Uterus (tissue), 4 donors: ENCODE results near the gene LRIG2. TPM values are rescaled to one million over a fixed set of nuclear protein-coding genes. Genes with fewer than 3 reads are reported as not detected.

Source experiments
- DNase-seq, 2 donors: peaks; one replicate each; pipeline ENCODE4 v3.0.0-alpha.2; 2019 to 2020
- H3K27ac ChIP-seq, 2 donors: fragments of 200-600 bp; sonication (generic); 1 replicate in 1 of 2; 2 replicates in 1 of 2; pipeline ENCODE4 v1.5.1; 2016 to 2018
- H3K27me3 ChIP-seq, 2 donors: fragments of 200-600 bp; sonication (generic); one replicate each; pipeline ENCODE4 v1.5.1; 2018 to 2019; ENCODE audit warnings: control low read depth in 1 of 2
- H3K36me3 ChIP-seq, 2 donors: fragments of 200-600 bp; sonication (generic); one replicate each; pipeline ENCODE4 v1.5.1; 2019; ENCODE audit warnings: control low read depth in 1 of 2
- H3K4me1 ChIP-seq, 2 donors: fragments of 200-600 bp; sonication (generic); one replicate each; pipeline ENCODE4 v1.5.1; 2018 to 2019; ENCODE audit warnings: control low read depth in 1 of 2
- H3K4me3 ChIP-seq, 2 donors: fragments of 200-600 bp; sonication (generic); 1 replicate in 1 of 2; 2 replicates in 1 of 2; pipeline ENCODE4 v1.5.1; 2018 to 2019; ENCODE audit warnings: mild to moderate bottlenecking in 1 of 2
- H3K9me3 ChIP-seq, 2 donors: fragments of 200-600 bp; sonication (generic); one replicate each; pipeline ENCODE4 v1.5.1; 2019; ENCODE audit warnings: control low read depth in 1 of 2
- CTCF ChIP-seq, 4 experiments: fragments of 200-600 bp in 2 of 4; fragments of 450-650 bp in 2 of 4; sonication (generic) in 2 of 4; IDR thresholded peaks; one replicate each; pipeline ENCODE4 v1.5.1; 2016 to 2019; ENCODE audit warnings: antibody characterized with exemption in 4 of 4, mild to moderate bottlenecking in 2 of 4, moderate library complexity in 1 of 4
- POLR2A ChIP-seq, 2 donors: fragments of 450-650 bp; IDR thresholded peaks; one replicate each; pipeline ENCODE4 v1.6.1; 2016; ENCODE audit warnings: antibody characterized with exemption in 2 of 2, mild to moderate bottlenecking in 1 of 2, moderate library complexity in 1 of 2
- intact Hi-C: fragments of 100-400 bp; cut with DNase I; formaldehyde crosslinking; loops from one replicate; pipeline ENCODE4 v1.15.1; 2023; ENCODE audit warnings: low total_unique reads
- total RNA-seq, 4 donors: library from RNA; depleted of rRNA in 3 of 4; stranded (reverse); fragments of >200 nt in 3 of 4; gene quantifications; one replicate each; pipeline versions ENCODE4 v1.1.0 to v1.2.4, GENCODE V29; 2014 to 2023
- donor health status: DM: yes; HTN: yes; CAD: no.

Gene LRIG2
- total RNA-seq, 4 donors from 2014 or later: 7.2 to 55.8 (median 26.5) TPM

- intact Hi-C loops: no loop called here
- TF ChIP-seq CTCF (IDR thresholded peaks at IDR 0.05) (no peak), POLR2A (IDR thresholded peaks at IDR 0.05) (no peak)
- no peak for DNase-seq
- no peak overlapping the region for H3K4me3 ChIP-seq
- H3K27ac ChIP-seq: no peak overlapping the region
- no peaks in the 10 kb centered on the region for H3K36me3 ChIP-seq
- no peaks in the 10 kb centered on the region for H3K27me3 ChIP-seq
- no peaks in the 10 kb centered on the region for H3K9me3 ChIP-seq
- no peaks in the 10 kb centered on the region for H3K4me1 ChIP-seq
Observed at GRCh38 chr1:113136476-113136875, 63.5 kb downstream of the LRIG2 start.

- no peak for DNase-seq
- no peak overlapping the region for H3K4me3 ChIP-seq
- H3K9me3 ChIP-seq: no peaks in the 10 kb centered on the region
- H3K4me1 ChIP-seq: no peaks in the 10 kb centered on the region
- intact Hi-C loops: no loop called here
- no peaks in the 10 kb centered on the region for H3K36me3 ChIP-seq
- TF ChIP-seq POLR2A (IDR thresholded peaks at IDR 0.05) (no peak), CTCF (IDR thresholded peaks at IDR 0.05) (no peak)
- H3K27me3 ChIP-seq: no peaks in the 10 kb centered on the region
- no peak overlapping the region for H3K27ac ChIP-seq
Observed at GRCh38 chr1:113137563-113137962, 64.6 kb downstream of the LRIG2 start.

- H3K4me1 ChIP-seq: no peaks in the 10 kb centered on the region
- TF ChIP-seq CTCF (IDR thresholded peaks at IDR 0.05) (no peak), POLR2A (IDR thresholded peaks at IDR 0.05) (no peak)
- no peak overlapping the region for H3K27ac ChIP-seq
- no peaks in the 10 kb centered on the region for H3K27me3 ChIP-seq
- H3K9me3 ChIP-seq: no peaks in the 10 kb centered on the region
- H3K36me3 ChIP-seq: no peaks in the 10 kb centered on the region
- no peak overlapping the region for H3K4me3 ChIP-seq
- no peak for DNase-seq
- intact Hi-C loops: no loop called here
Observed at GRCh38 chr1:113138778-113139177, 65.8 kb downstream of the LRIG2 start.

GRCh38 chr1:113140176-113140575 is 67.2 kb downstream of the LRIG2 start:
- Histone ChIP-seq H3K9me3 (no peaks in the 10 kb centered on the region), H3K4me3 (no peak overlapping the region), H3K4me1 (no peaks in the 10 kb centered on the region), H3K27me3 (no peaks in the 10 kb centered on the region), H3K27ac (no peak overlapping the region), H3K36me3 (no peaks in the 10 kb centered on the region)
- no peak for DNase-seq
- intact Hi-C loops: loop anchor here (10.0 kb wide), 1 partner anchor 535 kb away; no protein-coding TSS in a partner anchor
- TF ChIP-seq POLR2A (IDR thresholded peaks at IDR 0.05) (no peak), CTCF (IDR thresholded peaks at IDR 0.05) (no peak)

GRCh38 chr1:113140588-113141446 is 67.8 kb downstream of the LRIG2 start:
- TF ChIP-seq POLR2A (IDR thresholded peaks at IDR 0.05) (no peak), CTCF (IDR thresholded peaks at IDR 0.05) (peak; percentile 63 to 81 (median 77))
- intact Hi-C loops: loop anchor here (10.0 kb wide), 1 partner anchor 534 kb away; no protein-coding TSS in a partner anchor
- H3K27ac ChIP-seq: peak overlapping the region in 1 of 2 donors; percentile 43

More at GRCh38 chr1:113140588-113141446, 67.8 kb downstream of the LRIG2 start:
- Histone ChIP-seq H3K27me3 (no peaks in the 10 kb centered on the region), H3K9me3 (no peaks in the 10 kb centered on the region), H3K4me3 (no peak overlapping the region), H3K36me3 (no peaks in the 10 kb centered on the region), H3K4me1 (no peaks in the 10 kb centered on the region)
- peak; percentile 50 to 60 for DNase-seq
